ENCODE measurements around the gene TAF11L3.
"Not testable (repeated sequence)": the region's sequence is repeated elsewhere in the genome, so short reads cannot be mapped to it uniquely, and the experiment has no call there.

The TAF11L3 gene

DNA sequence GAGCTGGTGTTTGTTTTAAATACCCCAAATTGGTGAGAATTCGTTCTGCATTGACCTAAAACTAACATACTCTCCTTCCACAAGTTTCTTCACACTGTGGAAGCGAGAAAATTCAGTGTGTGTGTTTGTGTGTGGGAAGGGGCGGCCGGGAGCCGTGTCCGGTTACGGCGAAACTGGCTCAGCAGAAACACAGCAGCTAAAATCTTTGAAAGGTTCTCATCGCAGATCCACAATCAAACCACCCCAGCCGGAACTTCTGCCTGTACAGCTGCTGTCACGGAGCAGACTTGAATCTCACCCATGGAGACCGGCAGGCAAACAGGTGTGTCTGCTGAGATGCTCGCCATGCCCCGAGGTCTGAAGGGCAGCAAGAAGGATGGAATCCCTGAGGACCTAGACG lies at the start of gene TAF11L3:
TSS of gene TAF11L3 (plus strand) at position 301 of the 400 bp plus-strand sequence.
- not testable (repeated sequence) for DNase-seq

DNA sequence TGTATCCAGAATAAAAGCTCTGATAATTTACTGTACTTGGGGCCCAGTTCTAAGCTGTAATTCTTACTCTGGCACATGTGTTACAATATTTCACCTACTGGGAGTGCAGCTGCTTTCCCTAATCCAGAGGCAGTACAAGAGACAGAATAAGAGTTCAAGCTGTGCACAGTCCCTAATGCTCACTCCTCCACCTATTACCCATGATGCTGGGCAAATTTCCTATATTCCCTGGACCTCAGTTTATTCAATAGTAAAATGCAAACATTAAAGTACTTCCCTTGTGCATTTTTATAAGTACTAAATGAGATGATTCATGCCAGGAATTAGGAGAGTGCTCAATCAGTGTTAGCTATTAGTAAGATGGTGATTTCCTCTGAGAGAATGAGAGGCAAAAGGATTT lies 48.1 kb upstream of the TAF11L3 start:
- no peak for DNase-seq

DNA sequence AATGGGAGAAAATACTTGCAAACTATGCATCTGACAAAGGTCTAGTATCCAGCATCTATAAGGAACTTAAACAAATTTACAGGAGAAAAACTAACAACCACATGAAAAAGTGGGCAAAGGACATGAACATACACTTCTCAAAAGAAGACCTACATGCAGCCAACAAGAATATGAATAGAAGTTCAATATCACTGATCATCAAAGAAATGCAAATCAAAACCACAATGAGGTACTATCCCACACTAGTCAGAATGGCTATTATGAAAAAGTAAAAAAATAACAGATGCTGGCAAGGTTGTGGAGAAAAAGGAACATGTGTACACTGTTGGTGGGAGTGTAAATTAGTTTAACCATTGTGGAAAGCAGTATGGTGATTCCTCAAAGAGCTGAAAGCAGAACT lies 43.1 kb upstream of the TAF11L3 start:
- DNase-seq, result not testable (repeated sequence)

DNA sequence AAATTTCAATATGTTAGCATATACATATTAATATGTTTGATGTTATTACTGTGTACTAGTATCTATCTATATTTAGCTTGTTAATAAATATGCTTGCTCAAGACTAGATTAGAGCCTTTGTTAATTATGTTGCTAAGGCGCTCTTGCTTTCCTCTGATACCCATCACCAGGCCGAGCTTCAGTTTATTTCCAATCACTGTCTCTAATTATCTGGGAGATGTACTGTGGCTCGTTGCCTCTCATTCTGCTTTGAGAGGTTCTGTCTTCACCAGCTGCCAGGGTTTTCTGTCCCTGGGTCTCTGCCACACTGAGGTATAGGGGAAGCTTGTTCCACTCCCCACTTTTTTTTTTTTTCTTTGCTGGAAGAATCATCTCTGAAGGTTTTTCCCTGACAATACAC lies 41.1 kb upstream of the TAF11L3 start:
- no peak for DNase-seq

- no peak for DNase-seq
Observed at GRCh38 chr5:17477573-17478265, 40.4 kb upstream of the TAF11L3 start.

DNA sequence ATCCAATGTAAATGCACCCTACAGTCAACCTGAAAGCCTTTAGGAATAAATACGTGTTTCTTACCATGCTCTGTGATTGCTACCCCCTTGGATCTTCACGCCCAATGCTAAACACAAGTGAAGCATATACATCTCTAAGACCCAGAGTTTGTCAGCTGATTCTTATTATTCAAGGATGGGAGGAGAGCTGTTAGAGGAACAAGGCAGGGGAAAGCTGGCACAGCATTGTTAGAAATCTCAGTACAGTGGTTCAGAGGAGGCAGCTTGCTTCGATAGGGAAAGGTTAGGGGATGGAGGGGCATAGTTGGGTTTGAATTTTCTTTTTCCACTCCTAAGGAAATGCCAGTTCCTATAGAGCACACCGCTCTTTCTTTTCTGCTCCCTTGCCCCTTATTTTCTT lies 36.8 kb upstream of the TAF11L3 start:
- DNase-seq, result no peak

DNA sequence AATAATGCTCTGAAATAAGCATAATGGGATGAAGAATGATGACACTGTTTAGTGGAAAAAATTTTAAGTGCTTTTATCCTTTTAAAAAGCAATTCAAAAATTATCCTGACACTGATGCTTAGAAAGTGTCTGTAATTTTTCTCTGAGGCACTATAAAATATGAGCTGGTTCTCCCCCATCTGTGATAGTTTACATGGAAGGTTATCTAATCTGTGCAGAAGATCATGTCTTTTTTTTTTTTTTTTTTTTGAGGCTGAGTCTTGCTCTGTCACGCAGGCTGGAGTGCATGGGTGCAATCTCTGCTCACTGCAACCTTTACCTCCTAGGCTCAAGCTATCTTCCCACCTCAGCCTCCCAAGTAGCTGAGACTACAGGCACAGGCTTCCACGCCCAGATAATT lies 35.4 kb upstream of the TAF11L3 start:
- DNase-seq, result no peak

- not testable (repeated sequence) for DNase-seq
Observed at GRCh38 chr5:17486464-17487173, 31.5 kb upstream of the TAF11L3 start.

DNA sequence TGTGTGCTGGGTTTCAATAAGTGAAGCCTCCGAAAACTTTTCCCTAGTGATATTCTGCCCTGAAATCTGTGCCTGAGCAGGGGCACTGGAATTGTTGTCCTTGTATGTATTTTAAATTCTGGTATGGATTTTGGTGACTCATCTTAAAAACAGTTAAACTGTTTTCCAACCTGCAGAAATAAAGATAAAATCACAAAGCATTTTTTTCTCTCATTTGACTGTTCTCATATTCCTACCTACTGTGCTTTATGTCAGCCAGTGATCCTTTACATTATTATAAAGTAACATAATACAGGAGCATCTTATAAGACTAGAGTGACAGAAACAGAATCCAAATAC lies 31.0 kb upstream of the TAF11L3 start:
- DNase-seq, result no peak

GRCh38 chr5:17491257-17491656 lies 26.9 kb upstream of the TAF11L3 start:
- DNase-seq, result not testable (repeated sequence)

DNA sequence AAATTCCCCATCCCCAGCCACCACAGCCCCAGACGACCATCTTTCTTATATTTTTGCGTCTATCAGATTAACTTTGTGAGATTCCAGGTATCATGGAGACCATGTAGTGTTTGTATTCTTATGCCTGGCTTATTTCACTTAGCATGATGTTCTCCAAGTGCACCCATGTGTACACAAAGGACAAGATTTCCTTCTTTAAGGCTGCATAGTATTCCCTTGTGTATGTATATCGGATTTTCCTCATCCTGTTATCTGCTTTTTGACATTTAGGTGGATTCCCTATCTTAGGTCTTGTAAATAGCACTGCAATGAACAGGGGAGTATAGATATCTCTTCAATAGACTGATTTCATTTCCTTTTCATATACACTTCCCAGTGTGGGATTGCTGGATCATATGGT lies 25.4 kb upstream of the TAF11L3 start:
- no peak for DNase-seq

- DNase-seq, result no peak
Observed at GRCh38 chr5:17497446-17497845, 20.7 kb upstream of the TAF11L3 start.

- not testable (repeated sequence) for DNase-seq
Observed at GRCh38 chr5:17497931-17498330, 20.2 kb upstream of the TAF11L3 start, which contains the start of gene TAF11L2. TSS of gene TAF11L2 (plus strand) at chr5:17498231.

DNA sequence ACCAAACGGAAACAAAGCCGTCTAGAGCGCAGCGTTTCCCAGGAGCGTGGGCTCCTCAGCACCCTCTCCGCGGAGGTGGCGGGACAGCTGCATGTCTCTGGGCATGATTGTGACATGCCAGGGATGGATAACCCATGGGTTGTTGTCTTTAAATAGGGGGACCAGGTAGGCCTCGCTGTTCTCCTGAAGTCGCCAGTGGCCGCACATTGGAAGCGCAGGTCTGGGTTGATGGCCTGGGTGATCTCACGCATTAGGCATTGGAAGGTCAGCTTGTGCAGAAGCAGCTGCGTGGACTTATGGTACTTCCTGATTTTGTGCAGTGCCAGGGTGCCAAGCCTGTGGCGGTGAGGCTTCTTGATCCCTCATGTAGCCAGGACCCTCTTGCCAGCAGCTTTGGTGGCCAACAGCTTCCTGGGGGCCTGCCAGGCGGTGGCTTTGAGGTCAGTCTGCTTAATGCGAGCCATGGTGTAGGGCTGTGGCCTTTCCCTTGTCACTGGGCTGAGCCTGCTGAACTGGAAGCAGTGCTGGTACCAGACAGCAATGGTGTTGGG lies 6.3 kb upstream of the TAF11L3 start:
- DNase-seq, result no peak

- not testable (repeated sequence) for DNase-seq
Observed at GRCh38 chr5:17517526-17517925, 641 bp upstream of the TAF11L3 start.

GRCh38 chr5:17519508-17519907 lies 1.3 kb downstream of the TAF11L3 start:
- DNase-seq, result not testable (repeated sequence)

- DNase-seq, result not testable (repeated sequence)
Observed at GRCh38 chr5:17521501-17521900, 3.3 kb downstream of the TAF11L3 start, which contains the start of gene TAF11L4. TSS of gene TAF11L4 (plus strand) at chr5:17521801.

GRCh38 chr5:17524935-17525334 lies 6.8 kb downstream of the TAF11L3 start, which contains the start of gene TAF11L5:
TSS of gene TAF11L5 (plus strand) at chr5:17525235.
- DNase-seq, result not testable (repeated sequence)

DNA sequence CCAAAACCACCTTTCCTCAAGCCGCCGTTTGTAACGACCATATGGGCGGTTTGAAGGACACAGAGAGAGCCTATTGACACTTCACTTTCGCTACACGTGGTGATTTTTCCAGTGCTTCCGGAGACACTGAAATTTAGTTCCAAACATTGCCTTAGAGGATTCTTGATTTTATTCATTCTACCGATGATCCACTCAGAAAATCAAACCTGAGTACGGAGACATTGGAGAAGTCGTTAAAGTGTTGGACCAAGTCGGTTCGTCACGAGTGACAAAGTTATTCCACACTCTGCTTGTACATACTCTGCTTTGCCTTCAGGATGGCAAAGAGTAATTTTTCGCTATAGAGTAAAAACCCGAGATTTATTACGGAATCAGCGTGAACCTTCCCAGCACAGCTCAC lies 8.3 kb downstream of the TAF11L3 start:
- DNase-seq, result not testable (repeated sequence)

GRCh38 chr5:17528369-17528768 lies 10.2 kb downstream of the TAF11L3 start, which contains the start of gene TAF11L6:
TSS of gene TAF11L6 (plus strand) at chr5:17528669.
- not testable (repeated sequence) for DNase-seq
